MM.1S (cell line): ENCODE data around the gene FNTB.

Experiments used
- DNase-seq: peaks from one replicate; pipeline ENCODE4 v3.0.0-alpha.2; 2015
- H2AFZ ChIP-seq: fragments of 300-600 bp; sonication (generic); 2 replicates; pipeline ENCODE4 v1.6.0; 2016; ENCODE audit warnings: antibody characterized with exemption, low read length
- H3F3A ChIP-seq: fragments of 300-600 bp; sonication (generic); 2 replicates; pipeline ENCODE4 v1.6.1; 2016; ENCODE audit warnings: mild to moderate bottlenecking, antibody characterized with exemption, low read length, moderate library complexity, mixed read lengths; ENCODE audit not compliant: insufficient read depth
- H3K27ac ChIP-seq: fragments of 300-600 bp; sonication (generic); 2 replicates; pipeline ENCODE4 v1.5.1; 2016; ENCODE audit warnings: mild to moderate bottlenecking, low read length
- H3K27me3 ChIP-seq: fragments of 300-600 bp; sonication (generic); replicated peaks from 2 replicates; pipeline ENCODE4 v1.6.0; 2016; ENCODE audit warnings: low read length; ENCODE audit not compliant: insufficient read depth
- H3K36me3 ChIP-seq: fragments of 300-600 bp; sonication (generic); replicated peaks from 2 replicates; pipeline ENCODE4 v1.6.1; 2016; ENCODE audit warnings: mild to moderate bottlenecking, low read length, mixed read lengths; ENCODE audit not compliant: insufficient read depth
- H3K4me1 ChIP-seq: fragments of 300-600 bp; sonication (generic); 2 replicates; pipeline ENCODE4 v1.6.1; 2016; ENCODE audit warnings: low read length, mixed read lengths
- H3K4me2 ChIP-seq: fragments of 300-600 bp; sonication (generic); 2 replicates; pipeline ENCODE4 v1.6.0; 2016; ENCODE audit warnings: low read depth, low read length
- H3K4me3 ChIP-seq: fragments of 300-600 bp; sonication (generic); 2 replicates; pipeline ENCODE4 v1.5.1; 2016; ENCODE audit warnings: low read length, mixed read lengths
- H3K79me2 ChIP-seq: fragments of 300-600 bp; sonication (generic); 2 replicates; pipeline ENCODE4 v1.6.1; 2016; ENCODE audit warnings: mixed run types, low read length, mixed read lengths
- H3K9ac ChIP-seq: fragments of 300-600 bp; sonication (generic); 2 replicates; pipeline ENCODE4 v1.6.1; 2016; ENCODE audit warnings: low read length, mixed read lengths
- H3K9me2 ChIP-seq: fragments of 300-600 bp; sonication (generic); replicated peaks from 2 replicates; pipeline ENCODE4 v1.6.1; 2016; ENCODE audit warnings: mild to moderate bottlenecking, low read length, mixed read lengths; ENCODE audit not compliant: insufficient read depth
- H3K9me3 ChIP-seq: fragments of 300-600 bp; sonication (generic); replicated peaks from 2 replicates; pipeline ENCODE4 v1.6.1; 2016; ENCODE audit warnings: mild to moderate bottlenecking, low read length, mixed read lengths; ENCODE audit not compliant: insufficient read depth
- H4K20me1 ChIP-seq: fragments of 300-600 bp; sonication (generic); 2 replicates; pipeline ENCODE4 v1.6.1; 2016; ENCODE audit warnings: mild to moderate bottlenecking, low read length, moderate library complexity, mixed read lengths; ENCODE audit not compliant: insufficient read depth
- CTCF ChIP-seq: fragments of 300-600 bp; sonication (generic); IDR thresholded peaks from 2 replicates; pipeline ENCODE4 v1.5.1; 2016; ENCODE audit warnings: antibody characterized with exemption, low read length, mixed read lengths
- EZH2 ChIP-seq: fragments of 300-600 bp; sonication (generic); optimal IDR thresholded peaks from 2 replicates; pipeline ENCODE3; 2017; ENCODE audit warnings: low read depth, mild to moderate bottlenecking, antibody characterized with exemption, low read length, mixed read lengths
- EZH2phosphoT487 ChIP-seq: fragments of 300-600 bp; sonication (generic); IDR thresholded peaks from 2 replicates; pipeline ENCODE4 v1.6.1; 2018; ENCODE audit warnings: antibody characterized with exemption, low read length

The FNTB gene

GRCh38 chr14:64951291-64951690, 35.4 kb upstream of the FNTB start:
- H3K27me3 ChIP-seq, result no peaks in the 10 kb centered on the region
- no peak overlapping the region for H3K4me2 ChIP-seq
- H3K27ac ChIP-seq, result no peak overlapping the region
- no peak overlapping the region for H2AFZ ChIP-seq
- H3K9me3 ChIP-seq, result no peaks in the 10 kb centered on the region
- TF ChIP-seq EZH2phosphoT487 (no peak), CTCF (no peak), EZH2 (no peak)
- H3K4me1 ChIP-seq, result no peaks in the 10 kb centered on the region
- no peaks in the 10 kb centered on the region for H4K20me1 ChIP-seq
- DNase-seq, result no peak
- H3K4me3 ChIP-seq, result no peak overlapping the region
- no peaks in the 10 kb centered on the region for H3F3A ChIP-seq
- no peaks in the 10 kb centered on the region for H3K79me2 ChIP-seq
- no peaks in the 10 kb centered on the region for H3K9me2 ChIP-seq
- H3K9ac ChIP-seq, result no peak overlapping the region
- H3K36me3 ChIP-seq, result no peaks in the 10 kb centered on the region

DNA sequence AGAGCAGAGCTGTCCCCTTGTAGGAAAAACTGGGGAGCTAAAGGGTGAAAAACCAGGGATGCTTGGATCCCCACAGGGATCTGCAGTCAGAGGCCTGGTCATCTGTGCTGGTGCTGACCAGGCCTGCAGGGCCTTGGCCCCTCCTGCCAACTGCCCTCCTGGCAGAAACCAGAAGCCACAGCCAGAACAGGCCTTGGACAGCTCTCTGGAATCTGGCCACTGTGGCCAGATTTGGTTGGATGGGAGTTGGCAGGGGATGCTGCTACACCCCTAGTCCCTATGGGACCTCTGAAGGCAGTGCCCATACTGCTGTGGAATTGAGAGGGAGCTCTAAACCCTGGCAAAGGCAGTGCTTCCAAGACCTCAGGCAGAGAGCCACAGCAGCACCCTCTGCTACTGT, 35.0 kb upstream of the FNTB start:
- H3K9me3 ChIP-seq, result no peaks in the 10 kb centered on the region
- no peak for TF ChIP-seq CTCF
- TF ChIP-seq EZH2, result no peak
- no peak for TF ChIP-seq EZH2phosphoT487
- H3K4me3 ChIP-seq, result no peak overlapping the region
- H3F3A ChIP-seq, result no peaks in the 10 kb centered on the region
- H3K27me3 ChIP-seq, result no peaks in the 10 kb centered on the region
- H3K9me2 ChIP-seq, result no peaks in the 10 kb centered on the region
- H3K27ac ChIP-seq, result no peak overlapping the region
- no peak overlapping the region for H3K4me2 ChIP-seq
- H3K36me3 ChIP-seq, result no peaks in the 10 kb centered on the region
- H3K4me1 ChIP-seq, result no peaks in the 10 kb centered on the region
- no peaks in the 10 kb centered on the region for H4K20me1 ChIP-seq
- H2AFZ ChIP-seq, result no peak overlapping the region
- DNase-seq, result no peak
- no peaks in the 10 kb centered on the region for H3K79me2 ChIP-seq
- H3K9ac ChIP-seq, result no peak overlapping the region

DNA sequence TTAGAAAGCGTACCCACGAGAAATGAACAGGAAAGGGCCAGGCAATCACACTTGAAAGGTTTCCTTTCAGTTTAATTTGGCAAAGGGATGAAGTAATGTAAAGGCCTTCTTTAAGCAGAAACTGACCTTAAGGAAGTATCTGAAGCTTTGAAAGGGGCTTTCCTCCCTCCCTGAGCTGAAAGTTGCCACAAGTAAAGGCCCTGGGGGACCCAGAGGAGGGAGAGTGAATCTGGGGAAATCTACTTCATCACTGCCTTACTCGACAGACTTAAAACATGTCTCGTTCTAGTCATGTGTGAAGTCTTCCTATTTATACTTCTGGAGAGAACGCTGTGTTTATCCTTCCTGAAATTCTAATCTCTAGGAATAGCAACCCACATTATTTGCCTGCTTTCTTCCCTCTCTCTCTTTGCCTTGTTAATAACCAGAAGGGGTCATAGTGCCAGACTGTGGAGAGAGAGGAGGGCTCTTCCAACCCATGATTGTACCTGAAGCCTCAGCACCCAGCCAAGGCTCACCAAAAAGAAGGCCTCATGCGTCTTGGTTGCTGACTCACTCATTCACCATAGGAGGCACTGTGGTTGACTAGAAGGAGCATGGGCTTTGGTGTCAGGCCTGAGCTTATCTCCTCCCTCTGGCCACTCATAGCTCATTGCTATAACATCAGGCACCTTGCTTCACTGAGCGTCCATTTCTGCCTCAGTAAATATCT, 33.9 kb upstream of the FNTB start:
- Histone ChIP-seq H3F3A (no peaks in the 10 kb centered on the region), H4K20me1 (no peaks in the 10 kb centered on the region), H2AFZ (no peak overlapping the region), H3K4me2 (no peak overlapping the region), H3K27ac (no peak overlapping the region), H3K9ac (no peak overlapping the region), H3K9me2 (no peaks in the 10 kb centered on the region), H3K27me3 (no peaks in the 10 kb centered on the region), H3K4me1 (no peaks in the 10 kb centered on the region), H3K36me3 (no peaks in the 10 kb centered on the region), H3K79me2 (no peaks in the 10 kb centered on the region), H3K9me3 (no peaks in the 10 kb centered on the region), H3K4me3 (no peak overlapping the region)
- DNase-seq, result no peak
- TF ChIP-seq EZH2phosphoT487 (no peak), EZH2 (no peak), CTCF (no peak)
